COLO668 (cell line): ENCODE measurements around the gene CLIC5.
A peak's percentile ranks its signal among the peaks of the same experiment; 100 is the strongest.

Source experiments
- DNase-seq: peaks from one replicate; lab custom pipeline; 2025; ENCODE audit not compliant: unreplicated experiment; lab: John Stamatoyannopoulos, UW

CLIC5 gene

GRCh38 chr6:46015119-46015968, at the start of gene CLIC5:
Gene CLIC5 (minus strand): TSS chr6:46015860. CDS start chr6:46015542, 318 bp downstream.
- peak; percentile 68 for DNase-seq

- DNase-seq, result no peak
These were observed 47.3 kb upstream of the CLIC5 start for GRCh38 chr6:46062991-46063390.

DNA sequence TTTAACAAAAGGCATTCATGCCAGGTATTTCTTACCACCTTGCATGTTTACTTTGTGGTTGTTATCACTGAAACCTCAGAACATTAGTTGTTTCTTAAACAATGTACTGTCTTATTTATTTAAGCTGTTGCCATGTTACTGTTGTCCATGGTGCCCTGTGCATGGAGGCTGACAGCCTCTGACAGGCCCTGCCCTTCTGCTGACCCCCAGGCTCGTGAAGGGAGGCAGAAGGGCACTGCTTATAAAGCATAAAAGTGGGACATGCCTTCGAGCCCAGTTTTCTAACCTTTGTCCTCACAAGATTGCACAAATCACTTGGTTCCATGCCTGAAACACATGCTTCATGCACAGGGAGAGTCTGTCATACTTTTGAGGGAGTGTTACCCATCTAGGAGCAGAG, 46.7 kb upstream of the CLIC5 start:
- DNase-seq, result peak; percentile 40

GRCh38 chr6:46061497-46061896, 45.8 kb upstream of the CLIC5 start:
- no peak for DNase-seq

DNA sequence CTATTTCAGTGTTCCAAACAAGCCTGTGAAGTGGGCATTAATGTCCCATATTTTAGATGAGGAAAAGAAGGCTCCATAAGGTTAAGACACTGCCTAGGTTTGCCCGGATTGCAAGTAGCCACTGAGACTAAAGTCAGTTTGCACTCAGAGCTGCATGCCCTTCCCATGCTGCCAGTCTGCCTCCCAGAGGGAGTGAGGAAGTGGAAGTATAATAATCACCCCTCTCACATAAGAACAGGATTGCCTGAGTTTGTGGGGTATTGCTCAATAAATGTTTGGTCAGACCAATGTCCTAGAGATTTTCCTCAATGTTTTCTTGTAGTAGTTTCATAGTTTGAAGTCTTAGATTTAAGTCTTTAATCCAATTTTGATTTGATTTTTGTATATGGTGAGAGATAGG, 43.9 kb upstream of the CLIC5 start:
- no peak for DNase-seq

DNA sequence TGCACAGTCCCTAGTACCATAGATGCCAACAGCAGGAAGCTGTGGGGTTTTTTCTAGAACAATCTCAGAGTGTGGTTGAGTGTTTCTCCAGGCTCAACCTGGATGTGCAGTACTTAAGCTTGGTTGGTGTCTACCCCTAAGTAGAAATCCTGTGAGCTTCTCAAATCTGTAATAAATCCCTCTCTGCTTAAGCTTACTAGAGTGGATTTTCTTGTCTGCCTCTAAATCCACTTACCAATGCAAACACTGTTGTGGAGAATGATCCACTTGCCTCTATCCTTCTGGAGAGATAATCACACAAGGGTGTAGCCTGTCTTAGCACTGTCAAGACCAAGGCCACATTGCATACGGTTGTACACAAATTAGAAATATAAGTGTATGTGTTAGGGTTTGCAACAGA, 43.3 kb upstream of the CLIC5 start:
- DNase-seq, result no peak

GRCh38 chr6:46057792-46058191, 42.1 kb upstream of the CLIC5 start:
- no peak for DNase-seq

DNA sequence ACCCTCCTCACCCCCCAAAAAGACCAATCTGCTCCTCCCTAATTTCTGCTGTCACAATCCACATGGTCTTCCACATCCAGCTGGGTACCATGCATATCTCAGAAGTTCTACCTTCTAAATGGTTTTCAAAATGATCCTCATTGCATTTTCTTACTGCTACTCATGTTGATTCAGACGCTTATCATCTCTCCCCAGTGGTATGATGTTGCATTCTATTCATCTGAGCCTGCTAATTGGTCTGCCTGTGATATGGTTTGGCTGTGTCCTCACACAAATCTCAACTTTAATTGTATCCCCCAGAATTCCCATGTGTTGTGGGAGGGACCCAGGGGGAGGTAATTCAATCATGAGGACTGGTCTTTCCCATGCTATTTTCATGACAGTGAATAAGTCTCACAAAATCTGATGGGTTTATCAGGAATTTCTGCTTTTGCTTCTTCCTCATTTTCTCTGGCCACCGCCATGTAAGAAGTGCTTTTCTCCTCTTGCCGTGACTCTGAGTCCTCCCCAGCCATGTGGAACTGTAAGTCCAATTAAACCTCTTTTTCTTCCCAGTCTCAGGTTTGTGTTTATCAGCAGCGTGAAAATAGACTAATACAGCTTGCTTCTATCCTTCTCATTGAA, 41.4 kb upstream of the CLIC5 start:
- DNase-seq, result no peak

GRCh38 chr6:46054516-46054915, 38.9 kb upstream of the CLIC5 start:
- DNase-seq, result no peak

DNA sequence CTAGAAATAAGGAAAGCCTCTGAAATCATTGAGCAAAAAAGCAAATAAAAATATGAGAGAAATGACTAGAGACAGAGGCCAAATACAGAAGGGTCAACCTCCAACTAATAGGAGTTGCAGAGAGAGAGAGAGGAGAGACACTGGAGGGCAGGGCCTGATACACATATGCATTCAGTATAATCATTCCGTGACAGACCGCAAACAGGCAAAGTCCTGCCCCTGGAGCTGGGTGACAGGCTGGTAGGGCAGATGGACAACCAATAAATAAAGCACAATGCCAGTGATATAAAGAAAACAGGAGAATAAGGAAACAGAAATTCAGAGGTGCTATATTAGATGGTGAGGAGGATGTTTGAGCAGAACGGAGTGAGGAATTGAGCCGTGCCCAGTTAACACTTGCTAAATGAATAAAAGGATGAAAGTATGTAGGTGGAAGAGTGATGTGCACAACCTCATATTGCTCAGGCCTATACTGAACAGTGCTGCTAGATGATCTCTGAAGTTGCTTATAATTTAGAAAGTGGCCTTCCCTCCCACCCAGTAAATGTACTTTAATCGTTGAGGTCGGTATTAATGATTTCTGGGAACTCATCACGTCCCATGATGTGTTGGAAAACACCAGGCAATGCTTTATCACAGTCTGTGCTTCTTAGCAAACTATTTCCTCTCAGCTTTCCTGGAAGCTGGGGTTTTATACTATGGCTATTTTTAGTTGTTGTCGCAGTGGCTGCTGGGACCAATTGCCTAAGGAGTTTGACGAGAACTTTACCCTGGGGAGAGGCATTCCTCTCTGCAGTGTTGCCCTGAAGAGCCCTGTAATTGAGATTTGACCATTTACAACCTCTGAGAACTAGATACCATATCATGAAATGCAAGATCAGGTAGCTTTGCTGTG, 37.6 kb upstream of the CLIC5 start:
- DNase-seq, result peak; percentile 8

DNA sequence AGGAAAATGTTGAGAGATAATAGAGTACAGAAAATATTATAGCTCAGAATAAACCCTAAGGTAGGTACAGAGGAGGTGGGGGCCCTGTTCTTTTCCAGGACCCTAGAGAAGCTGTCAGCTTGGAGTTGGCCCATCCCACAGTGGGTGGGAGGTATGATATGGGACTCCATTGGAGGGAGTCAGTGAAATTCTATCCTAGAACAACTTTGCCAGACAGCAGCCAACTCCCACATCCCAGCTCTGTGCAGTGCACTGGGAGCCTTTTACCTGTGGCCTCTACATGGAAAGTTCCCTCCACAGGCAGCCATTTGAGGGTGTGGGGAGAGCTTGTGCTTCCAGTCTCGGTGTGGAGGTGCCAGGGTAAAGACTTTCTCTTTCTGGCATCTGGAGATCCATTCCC, 36.8 kb upstream of the CLIC5 start:
- DNase-seq, result peak; percentile 6

GRCh38 chr6:46051962-46052361, 36.3 kb upstream of the CLIC5 start:
- DNase-seq, result peak; percentile 6

GRCh38 chr6:46050845-46051405, 35.3 kb upstream of the CLIC5 start:
- no peak for DNase-seq

GRCh38 chr6:46048646-46049297, 33.1 kb upstream of the CLIC5 start:
- no peak for DNase-seq

DNA sequence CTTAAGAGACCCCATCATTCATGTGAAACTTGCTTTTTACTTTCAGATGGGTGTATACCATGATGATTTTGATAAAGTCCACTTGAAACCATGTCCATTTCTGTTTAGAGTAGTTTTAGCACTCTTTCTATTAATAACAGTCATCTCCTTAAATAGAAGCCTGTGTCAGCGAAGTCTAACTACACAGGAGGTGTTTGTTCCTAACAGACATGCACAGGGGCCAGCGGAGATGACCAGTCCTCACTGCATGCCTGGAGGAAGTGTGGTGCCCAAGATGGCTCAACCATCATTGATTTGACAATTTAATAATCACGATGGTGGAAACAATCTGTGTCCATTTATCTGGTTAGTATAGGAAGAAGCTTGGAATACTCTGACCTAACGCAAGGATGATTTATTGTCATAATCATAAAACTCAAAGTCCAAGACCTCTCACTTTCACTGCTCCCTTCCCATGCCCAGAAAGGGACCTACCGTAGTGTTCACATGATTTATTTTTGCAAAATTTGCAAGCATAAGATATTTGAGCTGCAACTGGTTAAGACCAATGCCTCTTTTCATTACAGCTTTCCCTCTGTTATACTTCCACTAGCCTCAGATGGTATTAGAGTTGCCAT, 31.0 kb upstream of the CLIC5 start:
- no peak for DNase-seq

GRCh38 chr6:46044881-46045617, 29.4 kb upstream of the CLIC5 start:
- DNase-seq, result peak; percentile 6

DNA sequence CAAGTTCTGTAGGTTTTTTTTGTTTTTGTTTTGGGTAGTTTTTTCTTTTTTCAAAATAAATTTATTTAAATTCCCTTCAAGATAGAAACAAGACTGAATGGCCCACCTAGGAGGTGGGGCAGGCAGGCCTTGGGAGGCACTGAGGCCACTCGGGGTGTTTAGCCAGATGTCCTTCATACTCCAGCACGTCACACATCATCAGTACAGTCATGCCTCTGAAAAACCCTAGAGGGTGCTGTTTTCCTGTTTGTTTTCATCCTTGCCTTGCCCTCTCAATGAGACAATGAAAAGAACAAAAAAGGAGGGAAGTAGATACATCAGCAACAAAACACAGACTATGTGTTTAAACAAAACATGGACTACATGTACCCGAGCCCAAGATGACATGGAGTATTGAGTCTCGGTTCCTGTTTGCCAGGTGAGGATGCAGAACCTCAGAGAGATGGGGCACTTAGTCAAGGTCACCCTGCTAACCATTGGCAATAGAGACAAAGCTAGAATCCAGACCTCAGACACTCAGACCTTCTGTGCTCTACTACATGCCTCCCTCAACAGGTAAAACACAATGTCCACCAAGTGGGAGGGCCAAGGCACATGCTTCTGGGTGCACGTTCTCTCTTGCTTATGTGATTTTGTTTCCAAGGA, 26.8 kb upstream of the CLIC5 start:
- peak; percentile 6 for DNase-seq

- DNase-seq, result no peak
These were observed 24.6 kb upstream of the CLIC5 start for GRCh38 chr6:46040288-46040687.

- no peak for DNase-seq
These were observed 24.0 kb upstream of the CLIC5 start for GRCh38 chr6:46039646-46040045.
